Panc1 (cell line): ENCODE results near the gene TIMM22. TPM values are rescaled to one million over a fixed set of nuclear protein-coding genes. Genes with fewer than 3 reads are reported as not detected.

Experiments used
- ATAC-seq: fragments of 200-7000 bp; cut with Tn5 transposase; 2 replicates; pipeline ENCODE4 v1.9.1; 2020; ENCODE audit warnings: mild to moderate bottlenecking, moderate library complexity
- BruUV-seq: library from RNA; stranded (reverse); fragments of 400-500 nt; replicated peaks from 2 replicates; lab custom pipeline; 2021; lab: Mats Ljungman, UMichigan
- CTCF ChIA-PET: fragments of 300-600 bp; sonication (Branson Sonifier 250); formaldehyde crosslinking; loops from one replicate; lab custom pipeline; 2022; ENCODE audit warnings: antibody characterized with exemption; lab: Charles Lee
- POLR2A ChIA-PET: fragments of 300-600 bp; sonication (Branson Sonifier 250); formaldehyde crosslinking; loops from one replicate; lab custom pipeline; 2022; ENCODE audit warnings: antibody characterized with exemption; lab: Charles Lee
- DNase-seq: peaks from one replicate; pipeline ENCODE4 v3.0.0-alpha.2; 2010; ENCODE audit warnings: low read depth, low spot score
- H3K27ac ChIP-seq: 2 replicates; pipeline ENCODE4 v1.5.1; 2011; ENCODE audit warnings: mild to moderate bottlenecking, low read length, inconsistent platforms
- H3K27me3 ChIP-seq: fragments of 200-500 bp; sonication (Bioruptor generic); 2 replicates; pipeline ENCODE4 v1.6.0; 2014; ENCODE audit warnings: low read length, inconsistent platforms; ENCODE audit not compliant: control insufficient read depth, insufficient read depth
- H3K36me3 ChIP-seq: fragments of 200-500 bp; sonication (Bioruptor generic); 2 replicates; pipeline ENCODE4 v1.5.1; 2014; ENCODE audit warnings: inconsistent platforms, mild to moderate bottlenecking, low read length, moderate library complexity; ENCODE audit not compliant: control insufficient read depth, insufficient read depth
- H3K4me1 ChIP-seq: 2 replicates; pipeline ENCODE4 v1.5.1; 2011; ENCODE audit warnings: inconsistent platforms, mild to moderate bottlenecking, low read length, moderate library complexity; ENCODE audit not compliant: control insufficient read depth, insufficient read depth
- H3K4me3 ChIP-seq, 2 experiments: 2 replicates each; pipeline ENCODE4 v1.5.1; 2011 to 2012; ENCODE audit warnings: low read depth in 2 of 2, low read length in 2 of 2, mild to moderate bottlenecking in 2 of 2, inconsistent platforms in 1 of 2, moderate library complexity in 1 of 2
- H3K9me3 ChIP-seq: fragments of 200-500 bp; sonication (Bioruptor generic); 2 replicates; pipeline ENCODE4 v1.5.1; 2014; ENCODE audit warnings: low read depth, mild to moderate bottlenecking, inconsistent platforms, low read length, moderate library complexity; ENCODE audit not compliant: control insufficient read depth, insufficient read depth
- POLR2AphosphoS5 ChIP-seq: IDR thresholded peaks from 2 replicates; pipeline ENCODE4 v1.6.1; 2012; ENCODE audit warnings: mild to moderate bottlenecking, low read depth, low read length, moderate library complexity
- SIN3A ChIP-seq: IDR thresholded peaks from 2 replicates; pipeline ENCODE4 v1.6.1; 2012; ENCODE audit warnings: low read depth, mild to moderate bottlenecking, low read length, moderate library complexity, borderline replicate concordance; ENCODE audit not compliant: insufficient read depth
- TCF7L2 ChIP-seq: IDR thresholded peaks from 2 replicates; pipeline ENCODE4 v1.6.1; 2011; ENCODE audit warnings: mild to moderate bottlenecking, low read depth, low read length, inconsistent platforms
- in situ Hi-C: cut with HindIII; loops from 2 replicates; pipeline ENCODE4 v1.10.0; 2016; ENCODE audit warnings: low sequenced_read_pairs, low pct_unique_long_range_greater_than_20kb
- intact Hi-C: fragments of 100-400 bp; cut with micrococcal nuclease; formaldehyde crosslinking; loops from one replicate; pipeline ENCODE4 v1.10.0; 2022; ENCODE audit not compliant: unreplicated experiment
- total RNA-seq: library from RNA; stranded (reverse); gene quantifications from one replicate; pipeline ENCODE4 v1.2.1, GENCODE V29; 2021; ENCODE audit not compliant: unreplicated experiment
- TF ChIP-seq, protein P1 (sequence below): fragments of 450-650 bp; IDR thresholded peaks from 2 replicates; pipeline ENCODE4 v1.5.1; 2017; ENCODE audit warnings: mild to moderate bottlenecking
- TF ChIP-seq, protein P2 (sequence below), 2 experiments: IDR thresholded peaks; 2 replicates each; pipeline ENCODE4 v1.6.1; 2011 to 2012; ENCODE audit warnings: low read depth in 2 of 2, control low read depth in 1 of 2, low read length in 1 of 2, mild to moderate bottlenecking in 1 of 2, moderate library complexity in 1 of 2; ENCODE audit not compliant: insufficient read depth in 1 of 2

The TIMM22 gene
- total RNA-seq, 1 experiment from 2014 or later, result 10.2 TPM

DNA sequence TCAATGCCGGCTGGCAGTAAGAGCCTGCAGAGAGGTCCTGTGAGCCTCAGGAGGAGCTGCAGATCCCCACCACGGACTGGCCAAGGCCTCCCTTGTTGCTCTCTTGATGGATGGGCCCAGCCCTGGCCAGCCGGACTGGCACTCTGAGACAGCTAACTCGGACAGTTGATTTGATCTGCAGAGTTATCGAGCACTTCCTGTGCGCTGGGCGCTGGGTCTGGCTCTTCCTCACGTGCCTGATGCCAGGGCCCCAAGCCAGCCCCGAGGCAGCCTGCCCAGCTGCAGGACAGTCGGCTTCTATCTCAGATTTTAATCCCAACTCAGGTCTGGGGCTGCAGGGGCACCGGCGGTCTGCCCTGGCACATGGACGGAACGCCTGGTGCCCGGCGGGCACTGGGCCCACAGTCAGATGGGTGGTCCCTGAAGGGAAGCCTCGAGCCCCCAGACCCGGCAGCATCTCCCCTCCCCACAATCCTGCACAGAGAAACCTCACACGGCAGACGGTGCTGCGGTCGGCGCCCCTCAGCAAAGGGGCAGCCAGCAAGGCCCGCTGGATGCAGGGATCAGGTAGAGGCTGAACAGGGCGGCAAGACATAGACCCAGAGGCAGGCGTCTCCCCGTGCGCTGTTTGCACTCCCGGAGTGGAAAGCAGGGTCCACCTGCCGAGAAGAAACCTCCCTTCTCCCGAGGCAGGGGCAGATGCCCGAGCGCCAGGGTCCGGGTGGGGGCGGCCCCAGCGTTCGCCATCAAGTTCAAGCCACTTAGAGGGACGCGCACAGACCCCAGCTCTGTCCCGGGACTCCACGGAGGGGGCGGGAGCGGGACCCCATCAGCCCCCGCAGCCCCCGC is 34.0 kb downstream of the TIMM22 start:
- Histone ChIP-seq H3K36me3 (no peaks in the 10 kb centered on the region), H3K4me3 (no peak overlapping the region), H3K9me3 (no peaks in the 10 kb centered on the region), H3K4me1 (peaks cover 4% of the 10 kb centered on the region), H3K27me3 (no peaks in the 10 kb centered on the region), H3K27ac (no peak overlapping the region)
- in situ Hi-C loops, result no loop called here
- DNase-seq (no peak), ATAC-seq (peak; percentile 37; the same call in 1 of the 2 replicates)
- POLR2A ChIA-PET, result no interaction called here
- CTCF ChIA-PET, result no interaction called here
- intact Hi-C loops, result no loop called here
- BruUV-seq, result no TSS peak
- TF ChIP-seq TCF7L2 (no peak), SIN3A (no peak), POLR2AphosphoS5 (no peak)
- TF ChIP-seq, protein P1, sequence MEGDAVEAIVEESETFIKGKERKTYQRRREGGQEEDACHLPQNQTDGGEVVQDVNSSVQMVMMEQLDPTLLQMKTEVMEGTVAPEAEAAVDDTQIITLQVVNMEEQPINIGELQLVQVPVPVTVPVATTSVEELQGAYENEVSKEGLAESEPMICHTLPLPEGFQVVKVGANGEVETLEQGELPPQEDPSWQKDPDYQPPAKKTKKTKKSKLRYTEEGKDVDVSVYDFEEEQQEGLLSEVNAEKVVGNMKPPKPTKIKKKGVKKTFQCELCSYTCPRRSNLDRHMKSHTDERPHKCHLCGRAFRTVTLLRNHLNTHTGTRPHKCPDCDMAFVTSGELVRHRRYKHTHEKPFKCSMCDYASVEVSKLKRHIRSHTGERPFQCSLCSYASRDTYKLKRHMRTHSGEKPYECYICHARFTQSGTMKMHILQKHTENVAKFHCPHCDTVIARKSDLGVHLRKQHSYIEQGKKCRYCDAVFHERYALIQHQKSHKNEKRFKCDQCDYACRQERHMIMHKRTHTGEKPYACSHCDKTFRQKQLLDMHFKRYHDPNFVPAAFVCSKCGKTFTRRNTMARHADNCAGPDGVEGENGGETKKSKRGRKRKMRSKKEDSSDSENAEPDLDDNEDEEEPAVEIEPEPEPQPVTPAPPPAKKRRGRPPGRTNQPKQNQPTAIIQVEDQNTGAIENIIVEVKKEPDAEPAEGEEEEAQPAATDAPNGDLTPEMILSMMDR, result no peak
- TF ChIP-seq, protein P2, sequence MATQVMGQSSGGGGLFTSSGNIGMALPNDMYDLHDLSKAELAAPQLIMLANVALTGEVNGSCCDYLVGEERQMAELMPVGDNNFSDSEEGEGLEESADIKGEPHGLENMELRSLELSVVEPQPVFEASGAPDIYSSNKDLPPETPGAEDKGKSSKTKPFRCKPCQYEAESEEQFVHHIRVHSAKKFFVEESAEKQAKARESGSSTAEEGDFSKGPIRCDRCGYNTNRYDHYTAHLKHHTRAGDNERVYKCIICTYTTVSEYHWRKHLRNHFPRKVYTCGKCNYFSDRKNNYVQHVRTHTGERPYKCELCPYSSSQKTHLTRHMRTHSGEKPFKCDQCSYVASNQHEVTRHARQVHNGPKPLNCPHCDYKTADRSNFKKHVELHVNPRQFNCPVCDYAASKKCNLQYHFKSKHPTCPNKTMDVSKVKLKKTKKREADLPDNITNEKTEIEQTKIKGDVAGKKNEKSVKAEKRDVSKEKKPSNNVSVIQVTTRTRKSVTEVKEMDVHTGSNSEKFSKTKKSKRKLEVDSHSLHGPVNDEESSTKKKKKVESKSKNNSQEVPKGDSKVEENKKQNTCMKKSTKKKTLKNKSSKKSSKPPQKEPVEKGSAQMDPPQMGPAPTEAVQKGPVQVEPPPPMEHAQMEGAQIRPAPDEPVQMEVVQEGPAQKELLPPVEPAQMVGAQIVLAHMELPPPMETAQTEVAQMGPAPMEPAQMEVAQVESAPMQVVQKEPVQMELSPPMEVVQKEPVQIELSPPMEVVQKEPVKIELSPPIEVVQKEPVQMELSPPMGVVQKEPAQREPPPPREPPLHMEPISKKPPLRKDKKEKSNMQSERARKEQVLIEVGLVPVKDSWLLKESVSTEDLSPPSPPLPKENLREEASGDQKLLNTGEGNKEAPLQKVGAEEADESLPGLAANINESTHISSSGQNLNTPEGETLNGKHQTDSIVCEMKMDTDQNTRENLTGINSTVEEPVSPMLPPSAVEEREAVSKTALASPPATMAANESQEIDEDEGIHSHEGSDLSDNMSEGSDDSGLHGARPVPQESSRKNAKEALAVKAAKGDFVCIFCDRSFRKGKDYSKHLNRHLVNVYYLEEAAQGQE (IDR thresholded peaks at IDR 0.05; ENCODE audit: insufficient read depth in 1 of 2, low read depth in 2 of 2, low read length in 1 of 2), result no peak

DNA sequence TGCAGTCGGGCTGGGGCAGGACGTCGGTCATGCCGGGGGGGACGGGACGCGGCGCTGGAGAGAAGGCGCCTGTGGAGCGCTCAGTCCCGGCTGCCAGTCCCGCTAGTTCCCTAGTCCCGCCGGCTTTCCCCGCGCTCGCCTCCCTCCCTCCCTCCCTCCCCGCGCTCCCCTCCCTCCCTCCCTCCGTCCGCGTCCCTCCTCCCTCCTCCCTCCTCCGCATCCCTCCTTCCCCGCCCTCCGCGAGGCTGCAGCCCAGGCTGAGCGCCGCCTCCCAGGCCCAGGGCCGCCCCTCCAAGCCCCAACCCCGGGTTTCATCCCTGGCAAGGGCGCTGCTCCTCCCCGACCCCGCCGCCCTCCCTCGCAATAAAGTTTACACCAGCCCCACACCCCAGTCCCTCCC is 34.8 kb downstream of the TIMM22 start:
- H3K36me3 ChIP-seq, result no peaks in the 10 kb centered on the region
- ChIA-PET POLR2A (no interaction called here), CTCF (no interaction called here)
- in situ Hi-C loops, result no loop called here
- H3K27me3 ChIP-seq, result no peaks in the 10 kb centered on the region
- no peak for DNase-seq
- H3K4me1 ChIP-seq, result peaks cover 6% of the 10 kb centered on the region
- no peaks in the 10 kb centered on the region for H3K9me3 ChIP-seq
- H3K4me3 ChIP-seq, result no peak overlapping the region
- TF ChIP-seq, protein P1, result no peak
- TF ChIP-seq, protein P2 (IDR thresholded peaks at IDR 0.05; ENCODE audit: insufficient read depth in 1 of 2, low read depth in 2 of 2, low read length in 1 of 2), result no peak
- TF ChIP-seq SIN3A (no peak), POLR2AphosphoS5 (no peak), TCF7L2 (no peak)
- no peak overlapping the region for H3K27ac ChIP-seq
- intact Hi-C loops, result no loop called here
- BruUV-seq, result no TSS peak
- ATAC-seq, result no peak
